GM12891 (cell line): ENCODE data around the gene PERM1.

Experiments used
- POLR2A ChIP-seq: IDR thresholded peaks from 2 replicates; pipeline ENCODE4 v1.6.1; 2011; ENCODE audit warnings: low read depth, low read length, control low read depth
- POLR2AphosphoS5 ChIP-seq: IDR thresholded peaks from 2 replicates; pipeline ENCODE4 v1.6.1; 2011; ENCODE audit warnings: low read depth, low read length, control low read depth
- TAF1 ChIP-seq: IDR thresholded peaks from 2 replicates; pipeline ENCODE4 v1.6.1; 2011; ENCODE audit warnings: low read depth, low read length, control low read depth

DNA sequence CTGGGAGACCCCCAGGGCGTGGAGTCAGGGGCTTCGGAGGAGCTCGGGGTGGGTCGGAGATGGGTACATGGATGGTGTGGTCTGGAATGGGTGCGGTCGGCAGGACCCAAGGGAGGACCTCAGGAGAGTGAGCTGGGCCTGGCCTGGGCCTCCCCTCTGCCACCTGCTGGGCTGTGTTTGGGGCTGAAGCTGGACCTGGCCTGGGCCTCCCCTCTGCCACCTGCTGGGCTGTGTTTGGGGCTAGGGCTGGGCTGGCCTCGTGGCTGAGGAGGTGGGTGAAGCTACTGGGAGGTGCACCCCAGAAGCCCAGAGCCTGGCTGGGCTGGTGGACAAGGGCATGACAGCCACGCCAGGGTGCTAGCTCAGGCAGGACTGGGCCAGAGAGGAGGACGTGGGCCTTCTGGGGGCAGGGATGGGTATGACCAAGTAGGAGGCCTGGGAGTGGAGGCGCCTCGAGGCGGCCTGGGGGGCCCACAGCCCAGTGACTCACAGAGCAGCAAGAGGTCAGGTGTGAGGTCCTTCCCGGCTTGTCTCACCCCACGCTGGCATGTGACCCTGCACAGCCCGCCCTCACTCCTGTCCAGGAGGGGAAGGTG is 43.7 kb downstream of the PERM1 start:
- no peak for TF ChIP-seq TAF1
- TF ChIP-seq POLR2A: no peak
- no peak for TF ChIP-seq POLR2AphosphoS5
